HTERT RPE-1 (cell line): ENCODE measurements around the gene KLHL24.
"Not testable (repeated sequence)": the region's sequence is repeated elsewhere in the genome, so short reads cannot be mapped to it uniquely, and the experiment has no call there.

ENCODE experiments used
- in situ Hi-C: fragments of 300-500 bp; cut with MboI; formaldehyde crosslinking; loops from 4 replicates; pipeline ENCODE4 v1.14.3; 2020; ENCODE audit warnings: low sequenced_read_pairs

The KLHL24 gene

GRCh38 chr3:183635107-183635430, 354 bp upstream of the KLHL24 start:
- in situ Hi-C loops: no loop called here

- in situ Hi-C loops: no loop called here
These were observed 1.0 kb downstream of the KLHL24 start for GRCh38 chr3:183636221-183637105.

DNA sequence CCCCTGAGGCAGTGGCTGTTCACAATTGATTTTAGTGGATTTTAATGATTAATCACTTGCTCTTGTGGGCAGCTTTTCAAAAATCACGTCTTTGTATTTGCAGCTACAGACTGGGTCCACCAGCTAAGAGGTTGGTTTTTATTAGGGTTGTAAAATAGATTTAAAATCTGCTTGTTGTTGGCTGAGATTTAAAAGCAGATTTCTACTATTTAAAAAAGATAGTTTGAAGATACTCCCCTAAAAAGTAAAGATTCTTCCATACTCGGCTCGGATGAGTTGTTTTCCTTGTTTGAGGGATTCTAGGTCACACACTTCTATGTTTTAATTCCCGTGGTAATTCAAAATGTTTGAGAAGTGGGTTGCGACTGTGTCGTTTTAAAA, 1.7 kb downstream of the KLHL24 start:
- in situ Hi-C loops: no loop called here

DNA sequence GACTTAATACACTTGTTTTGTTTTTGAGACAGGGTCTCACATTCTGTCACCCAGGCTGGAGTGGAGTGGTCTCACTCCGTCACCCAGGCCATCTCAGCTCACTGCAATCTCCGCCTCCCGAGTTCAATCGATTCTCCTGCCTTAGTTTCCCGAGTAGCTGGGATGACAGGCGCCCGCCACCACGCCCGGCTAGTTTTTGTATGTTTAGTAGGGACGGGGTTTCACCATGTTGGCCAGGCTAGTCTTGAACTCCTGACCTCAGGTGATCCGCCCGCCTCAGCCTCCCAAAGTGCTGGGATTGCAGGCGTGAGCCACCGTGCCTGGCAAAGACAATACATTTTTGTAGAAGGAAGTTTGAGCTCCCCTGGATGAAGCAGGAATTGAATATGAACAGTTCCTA, 2.2 kb downstream of the KLHL24 start:
- in situ Hi-C loops: not testable (repeated sequence)

GRCh38 chr3:183638101-183638852, 2.9 kb downstream of the KLHL24 start:
- in situ Hi-C loops: no loop called here

DNA sequence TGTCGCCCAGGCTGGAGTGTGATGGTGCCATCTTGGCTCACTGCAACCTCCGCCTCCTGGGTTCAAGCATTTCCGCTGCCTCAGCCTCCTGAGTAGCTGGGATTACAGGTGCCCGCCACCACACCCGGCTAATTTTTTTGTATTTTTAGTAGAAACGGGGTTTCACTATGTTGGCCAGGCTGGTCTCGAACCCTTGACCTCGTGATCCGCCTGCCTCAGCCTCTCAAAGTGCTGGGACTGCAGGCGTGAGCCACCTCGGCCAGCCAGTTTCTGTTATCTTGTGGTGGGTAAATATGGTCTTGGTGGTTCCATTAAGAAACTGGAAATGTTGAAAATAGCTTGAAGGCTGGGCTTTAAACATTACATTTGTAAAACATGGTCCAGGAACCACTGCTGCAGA, 5.2 kb downstream of the KLHL24 start:
- in situ Hi-C loops: not testable (repeated sequence)

DNA sequence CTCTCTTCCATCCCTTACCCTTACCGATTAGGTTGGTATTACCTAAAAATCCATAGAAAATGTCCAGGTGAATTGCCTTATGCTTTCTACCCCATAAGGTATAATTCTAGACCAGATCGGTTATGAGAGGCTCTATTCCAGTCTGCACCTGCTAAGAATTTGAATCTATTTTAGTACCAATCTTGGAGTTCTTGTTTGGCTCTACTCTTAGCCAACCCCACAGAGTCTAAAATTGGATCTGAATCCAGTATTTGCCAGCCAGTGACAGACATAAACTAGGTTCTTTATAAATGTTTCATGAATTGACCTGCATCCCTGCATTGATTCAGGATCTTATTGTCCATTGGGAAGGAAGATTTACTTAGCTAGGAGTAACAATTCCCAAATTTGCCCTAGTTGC, 6.5 kb downstream of the KLHL24 start:
- in situ Hi-C loops: no loop called here

GRCh38 chr3:183644244-183644643, 8.8 kb downstream of the KLHL24 start:
- in situ Hi-C loops: no loop called here

GRCh38 chr3:183645254-183645653, 9.8 kb downstream of the KLHL24 start:
- in situ Hi-C loops: no loop called here

DNA sequence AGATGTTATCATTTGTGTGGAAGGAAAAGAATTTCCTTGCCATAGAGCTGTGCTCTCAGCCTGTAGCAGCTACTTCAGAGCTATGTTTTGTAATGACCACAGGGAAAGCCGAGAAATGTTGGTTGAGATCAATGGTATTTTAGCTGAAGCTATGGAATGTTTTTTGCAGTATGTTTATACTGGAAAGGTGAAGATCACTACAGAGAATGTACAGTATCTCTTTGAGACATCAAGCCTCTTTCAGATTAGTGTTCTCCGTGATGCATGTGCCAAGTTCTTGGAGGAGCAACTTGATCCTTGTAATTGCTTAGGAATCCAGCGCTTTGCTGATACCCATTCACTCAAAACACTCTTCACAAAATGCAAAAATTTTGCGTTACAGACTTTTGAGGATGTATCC, 15.1 kb downstream of the KLHL24 start:
- in situ Hi-C loops: no loop called here

GRCh38 chr3:183653209-183654064, 18.0 kb downstream of the KLHL24 start:
- in situ Hi-C loops: no loop called here

DNA sequence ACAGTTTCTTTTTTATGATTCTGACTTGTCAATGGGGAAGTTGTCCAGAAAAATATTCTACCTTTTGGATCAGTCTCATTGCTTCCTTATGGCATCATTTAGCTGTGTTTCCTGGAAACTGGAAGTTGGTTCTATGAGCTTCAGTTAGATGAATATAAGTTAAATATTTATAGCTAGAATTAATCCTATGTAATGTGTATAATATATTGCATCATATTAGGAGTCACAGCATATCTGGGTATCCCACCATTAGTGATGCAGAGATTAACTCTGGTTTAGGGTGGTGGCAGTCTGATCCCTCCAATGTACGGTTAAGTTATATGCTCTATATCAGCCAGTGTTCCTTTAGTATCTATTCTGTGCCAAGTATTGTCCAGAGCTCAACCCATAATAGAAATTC, 19.3 kb downstream of the KLHL24 start:
- in situ Hi-C loops: no loop called here

DNA sequence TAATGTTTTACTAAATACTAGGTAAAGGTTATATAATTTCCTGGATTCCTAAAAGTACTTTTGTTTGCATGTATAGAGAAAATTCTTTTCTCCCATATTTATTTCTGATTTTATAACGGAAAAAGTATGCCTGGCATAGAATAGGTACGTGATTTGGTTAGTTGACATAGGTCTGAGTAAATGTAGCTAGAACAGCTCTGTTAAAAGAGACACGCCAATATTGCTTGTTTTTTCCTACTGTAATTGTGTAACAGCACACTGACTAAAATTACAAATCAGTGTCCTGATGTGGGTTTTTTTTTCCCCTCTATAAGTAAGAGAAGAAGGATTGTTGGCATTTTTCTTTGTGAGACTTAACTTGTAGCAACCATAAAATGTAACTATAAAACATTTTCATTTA, 26.7 kb downstream of the KLHL24 start:
- in situ Hi-C loops: no loop called here

DNA sequence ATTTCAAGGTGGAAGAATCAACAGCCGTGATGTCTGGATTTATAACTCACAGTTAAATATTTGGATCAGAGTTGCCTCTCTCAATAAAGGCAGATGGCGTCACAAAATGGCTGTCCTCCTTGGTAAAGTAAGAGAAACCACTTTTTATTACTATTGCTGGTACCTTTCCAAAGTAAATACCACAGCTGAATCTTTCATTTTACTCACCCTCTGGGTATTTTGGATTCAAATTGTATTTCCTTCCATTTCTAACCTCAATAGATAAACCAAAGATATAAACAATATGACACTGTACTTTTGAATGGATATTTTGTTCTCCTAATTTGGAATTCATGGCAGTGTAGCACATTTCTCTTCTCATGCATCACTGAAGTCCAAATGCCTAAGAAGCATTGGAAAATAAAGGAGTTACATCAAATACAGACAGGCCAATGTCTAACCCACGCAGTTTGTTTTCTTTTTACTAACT, 29.5 kb downstream of the KLHL24 start:
- in situ Hi-C loops: no loop called here

GRCh38 chr3:183680061-183680460, 44.6 kb downstream of the KLHL24 start:
- in situ Hi-C loops: no loop called here

DNA sequence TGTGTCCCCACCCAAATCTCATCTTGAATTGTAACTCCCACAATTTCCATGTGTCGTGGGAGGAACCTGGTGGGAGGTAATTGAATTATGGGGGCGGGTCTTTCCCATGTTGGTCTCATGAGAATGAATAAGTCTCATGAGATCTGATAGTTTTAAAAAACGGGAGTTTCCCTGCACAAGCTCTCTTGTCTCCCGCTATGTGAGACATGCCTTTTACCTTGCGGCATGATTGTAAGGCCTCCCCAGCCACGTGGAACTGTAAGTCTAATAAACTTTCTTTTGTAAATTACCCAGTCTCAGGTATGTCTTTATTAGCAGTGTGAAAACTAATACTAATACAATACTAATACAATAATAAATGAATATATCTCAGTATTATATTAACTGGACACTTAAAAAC, 52.3 kb downstream of the KLHL24 start:
- in situ Hi-C loops: no loop called here

DNA sequence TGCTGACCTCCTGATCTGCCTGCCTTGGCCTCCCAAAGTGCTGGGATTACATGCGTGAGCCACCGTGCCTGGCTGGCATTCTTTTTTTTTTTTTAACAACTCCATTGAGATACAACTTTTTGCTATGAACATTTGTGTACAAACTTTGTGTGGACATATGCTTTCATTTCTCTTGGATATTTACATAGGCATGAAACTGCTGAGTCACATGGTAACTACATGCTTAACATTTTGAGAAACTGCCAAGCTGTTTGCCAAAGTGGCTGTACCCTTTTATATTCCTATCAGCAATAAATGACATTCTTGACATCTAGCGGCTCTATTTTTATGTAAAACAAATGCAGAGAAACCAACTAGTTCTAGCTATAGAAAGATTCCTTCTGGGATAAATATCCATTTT, 53.5 kb downstream of the KLHL24 start:
- in situ Hi-C loops: no loop called here

DNA sequence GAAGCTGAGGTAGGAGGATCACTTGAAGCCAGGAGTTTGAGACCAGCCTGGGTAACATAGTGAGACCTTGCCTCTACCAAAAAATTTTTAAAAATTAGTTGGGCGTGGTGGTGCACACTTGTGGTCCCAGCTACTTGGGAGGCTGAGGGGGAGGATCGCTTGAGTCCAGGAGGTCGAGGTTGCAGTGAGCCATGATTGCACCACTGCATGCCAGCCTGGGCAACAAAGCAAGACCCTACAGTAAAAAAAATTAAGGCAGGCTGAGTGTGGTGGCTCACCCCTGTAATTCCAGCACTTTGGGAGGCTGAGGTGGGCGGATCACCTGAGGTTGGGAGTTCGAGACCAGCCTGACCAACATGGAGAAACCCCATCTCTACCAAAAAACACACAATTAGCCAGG, 54.2 kb downstream of the KLHL24 start:
- in situ Hi-C loops: not testable (repeated sequence)

DNA sequence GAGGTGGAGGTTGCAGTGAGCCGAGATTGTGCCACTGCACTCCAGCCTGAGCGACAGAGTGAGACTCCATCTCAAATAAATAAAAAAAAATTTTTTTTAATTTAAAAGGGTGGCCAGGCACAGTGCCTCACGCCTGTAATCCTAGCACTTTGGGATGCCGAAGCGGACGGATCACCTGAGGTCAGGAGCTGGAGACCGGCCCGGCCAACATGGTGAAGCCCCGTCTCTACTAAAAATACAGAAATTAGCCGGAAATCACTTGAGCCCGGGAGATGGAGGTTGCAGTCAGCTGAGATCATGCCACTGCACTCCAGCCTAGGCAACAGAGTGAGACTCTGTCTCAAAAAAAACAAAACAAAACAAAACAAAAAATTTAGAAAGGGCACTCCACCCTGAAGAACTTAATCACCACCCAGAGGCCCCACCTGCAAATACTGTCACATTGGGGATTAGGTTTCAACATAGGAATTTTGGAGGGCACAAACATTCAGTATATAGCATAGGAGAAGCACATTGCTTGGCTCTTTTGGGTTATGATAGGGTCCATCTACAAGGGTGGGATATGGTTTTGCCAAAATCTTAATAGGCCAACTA, 55.1 kb downstream of the KLHL24 start:
- in situ Hi-C loops: no loop called here

DNA sequence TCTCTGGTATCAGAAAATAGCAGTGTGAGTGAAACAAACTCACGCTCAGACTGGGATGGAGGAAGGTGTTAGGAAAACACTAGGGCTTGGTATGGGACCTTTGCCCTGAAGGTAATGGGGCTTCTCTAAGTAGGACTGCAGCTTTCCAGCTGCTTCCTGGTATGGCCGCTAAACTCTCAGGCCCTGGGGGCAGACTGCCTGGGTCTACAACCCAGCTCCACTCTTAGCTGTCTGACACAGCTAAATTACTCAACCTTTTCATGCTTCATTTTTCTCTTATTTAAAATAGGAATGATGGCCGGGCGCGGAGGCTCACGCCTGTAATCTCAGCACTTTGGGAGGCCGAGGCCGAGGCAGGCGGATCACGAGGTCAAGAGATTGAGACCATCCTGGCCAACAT, 57.0 kb downstream of the KLHL24 start:
- in situ Hi-C loops: no loop called here
